IgD-negative memory B cell (primary cell): ENCODE results near the gene ETV5. TPM values are rescaled to one million over a fixed set of nuclear protein-coding genes. Genes with fewer than 3 reads are reported as not detected.

Experiments
- H3K27ac Mint-ChIP-seq, 3 donors: one replicate each; pipeline ENCODE4 v1.8.0; 2020 to 2022; ENCODE audit warnings: mild to moderate bottlenecking in 3 of 3, mixed read lengths in 3 of 3, moderate library complexity in 1 of 3
- H3K27me3 Mint-ChIP-seq: one replicate; pipeline ENCODE4 v1.8.0; 2021; ENCODE audit warnings: mixed read lengths
- H3K36me3 Mint-ChIP-seq: one replicate; pipeline ENCODE4 v1.8.0; 2020; ENCODE audit warnings: mild to moderate bottlenecking, mixed read lengths
- H3K4me1 Mint-ChIP-seq, 3 donors: one replicate each; pipeline ENCODE4 v1.8.0; 2020 to 2022; ENCODE audit warnings: mixed read lengths in 3 of 3, mild to moderate bottlenecking in 1 of 3
- H3K4me3 Mint-ChIP-seq, 4 donors: one replicate each; pipeline ENCODE4 v1.8.0; 2020 to 2022; ENCODE audit warnings: mild to moderate bottlenecking in 4 of 4, mixed read lengths in 4 of 4, moderate library complexity in 3 of 4
- H3K9me3 Mint-ChIP-seq, 3 donors: one replicate each; pipeline ENCODE4 v1.8.0; 2020 to 2021; ENCODE audit warnings: mixed read lengths in 3 of 3, mild to moderate bottlenecking in 1 of 3
- polyA plus RNA-seq: library from polyadenylated mRNA; unstranded; fragments of 300-500 nt; fragmentation: Illumina TruSeq; gene quantifications from one replicate; pipeline ENCODE4 v1.2.3, GENCODE V29; 2021

Gene ETV5
- polyA plus RNA-seq, 1 donor from 2014 or later: 0.36 TPM

GRCh38 chr3:186075489-186075888 is 33.4 kb downstream of the ETV5 start:
- H3K9me3 Mint-ChIP-seq: peaks cover 0 to 5% (median 4%) of the 10 kb centered on the region in 3 donors
- no peak overlapping the region for H3K27ac Mint-ChIP-seq
- peaks cover 2% of the 10 kb centered on the region for H3K27me3 Mint-ChIP-seq
- peaks cover 8% of the 10 kb centered on the region for H3K36me3 Mint-ChIP-seq
- H3K4me1 Mint-ChIP-seq: peaks cover 0 to 3% (median 0%) of the 10 kb centered on the region in 3 donors
- no peak overlapping the region for H3K4me3 Mint-ChIP-seq

GRCh38 chr3:186073641-186074040 is 35.2 kb downstream of the ETV5 start:
- H3K27me3 Mint-ChIP-seq: no peaks in the 10 kb centered on the region
- H3K4me1 Mint-ChIP-seq: peaks cover 0 to under 1% (median 0%) of the 10 kb centered on the region in 3 donors
- H3K27ac Mint-ChIP-seq: no peak overlapping the region
- peaks cover 0 to 5% (median 4%) of the 10 kb centered on the region in 3 donors for H3K9me3 Mint-ChIP-seq
- peaks cover 8% of the 10 kb centered on the region for H3K36me3 Mint-ChIP-seq
- H3K4me3 Mint-ChIP-seq: no peak overlapping the region

GRCh38 chr3:186070996-186071395 is 37.9 kb downstream of the ETV5 start:
- Mint-ChIP-seq H3K36me3 (peaks cover 8% of the 10 kb centered on the region), H3K27me3 (no peaks in the 10 kb centered on the region), H3K4me1 (peaks cover 6 to 7% (median 7%) of the 10 kb centered on the region in 3 donors), H3K4me3 (peak overlapping the region in 1 of 4 donors; percentile 18), H3K27ac (no peak overlapping the region), H3K9me3 (peaks cover 0 to 5% (median 4%) of the 10 kb centered on the region in 3 donors)

GRCh38 chr3:186070550-186070949 is 38.3 kb downstream of the ETV5 start:
- Mint-ChIP-seq H3K4me3 (no peak overlapping the region), H3K27me3 (no peaks in the 10 kb centered on the region), H3K9me3 (peaks cover 0 to 5% (median 3%) of the 10 kb centered on the region in 3 donors), H3K36me3 (peaks cover 8% of the 10 kb centered on the region), H3K4me1 (peaks cover 6 to 7% (median 7%) of the 10 kb centered on the region in 3 donors), H3K27ac (no peak overlapping the region)

GRCh38 chr3:186070133-186070532 is 38.8 kb downstream of the ETV5 start:
- Mint-ChIP-seq H3K27ac (no peak overlapping the region), H3K27me3 (no peaks in the 10 kb centered on the region), H3K4me3 (no peak overlapping the region), H3K36me3 (peaks cover 6% of the 10 kb centered on the region), H3K4me1 (peaks cover 6 to 7% (median 7%) of the 10 kb centered on the region in 3 donors), H3K9me3 (peaks cover 0 to 4% (median 1%) of the 10 kb centered on the region in 3 donors)

GRCh38 chr3:186069199-186069598 is 39.7 kb downstream of the ETV5 start:
- Mint-ChIP-seq H3K27ac (no peak overlapping the region), H3K27me3 (no peaks in the 10 kb centered on the region), H3K4me3 (no peak overlapping the region), H3K4me1 (peaks cover 6 to 8% (median 7%) of the 10 kb centered on the region in 3 donors), H3K9me3 (no peaks in the 10 kb centered on the region), H3K36me3 (peaks cover 5% of the 10 kb centered on the region)

GRCh38 chr3:186068243-186068552 is 40.7 kb downstream of the ETV5 start:
- Mint-ChIP-seq H3K4me1 (peaks cover 7 to 12% (median 8%) of the 10 kb centered on the region in 3 donors), H3K4me3 (peak overlapping the region in 2 of 4 donors; percentile 39 to 50), H3K9me3 (no peaks in the 10 kb centered on the region), H3K27ac (no peak overlapping the region), H3K27me3 (no peaks in the 10 kb centered on the region), H3K36me3 (peaks cover 3% of the 10 kb centered on the region)

- no peaks in the 10 kb centered on the region for H3K9me3 Mint-ChIP-seq
- H3K27me3 Mint-ChIP-seq: no peaks in the 10 kb centered on the region
- H3K36me3 Mint-ChIP-seq: peaks cover 3% of the 10 kb centered on the region
- peak overlapping the region; percentile 69 to 80 (median 74) for H3K4me3 Mint-ChIP-seq
- H3K27ac Mint-ChIP-seq: peak overlapping the region in 2 of 3 donors; percentile 25 to 36
- peaks cover 7 to 12% (median 8%) of the 10 kb centered on the region in 3 donors for H3K4me1 Mint-ChIP-seq
Observed at GRCh38 chr3:186067360-186068242, 41.3 kb downstream of the ETV5 start.

GRCh38 chr3:186060222-186060621 is 48.7 kb downstream of the ETV5 start:
- peaks cover 0 to 3% (median 0%) of the 10 kb centered on the region in 3 donors for H3K9me3 Mint-ChIP-seq
- H3K36me3 Mint-ChIP-seq: no peaks in the 10 kb centered on the region
- H3K4me1 Mint-ChIP-seq: peaks cover 0 to 5% (median 2%) of the 10 kb centered on the region in 3 donors
- no peak overlapping the region for H3K27ac Mint-ChIP-seq
- no peak overlapping the region for H3K4me3 Mint-ChIP-seq
- H3K27me3 Mint-ChIP-seq: peaks cover 4% of the 10 kb centered on the region

GRCh38 chr3:186059192-186059591 is 49.7 kb downstream of the ETV5 start:
- peaks cover 4% of the 10 kb centered on the region for H3K27me3 Mint-ChIP-seq
- H3K36me3 Mint-ChIP-seq: peaks cover 2% of the 10 kb centered on the region
- H3K9me3 Mint-ChIP-seq: peaks cover 0 to 3% (median 0%) of the 10 kb centered on the region in 3 donors
- H3K4me1 Mint-ChIP-seq: peaks cover 0 to 3% (median 3%) of the 10 kb centered on the region in 3 donors
- H3K27ac Mint-ChIP-seq: no peak overlapping the region
- no peak overlapping the region for H3K4me3 Mint-ChIP-seq

- no peak overlapping the region for H3K27ac Mint-ChIP-seq
- peaks cover 0 to 3% (median 0%) of the 10 kb centered on the region in 3 donors for H3K9me3 Mint-ChIP-seq
- H3K4me3 Mint-ChIP-seq: no peak overlapping the region
- peaks cover 0 to 2% (median 0%) of the 10 kb centered on the region in 3 donors for H3K4me1 Mint-ChIP-seq
- peaks cover 4% of the 10 kb centered on the region for H3K27me3 Mint-ChIP-seq
- peaks cover 2% of the 10 kb centered on the region for H3K36me3 Mint-ChIP-seq
Observed at GRCh38 chr3:186058225-186058624, 50.7 kb downstream of the ETV5 start.

- peaks cover 5% of the 10 kb centered on the region for H3K27me3 Mint-ChIP-seq
- H3K4me1 Mint-ChIP-seq: peaks cover 0 to 2% (median 0%) of the 10 kb centered on the region in 3 donors
Observed at GRCh38 chr3:186057594-186057993, 51.3 kb downstream of the ETV5 start.

GRCh38 chr3:186054792-186055352 is 54.0 kb downstream of the ETV5 start:
- Mint-ChIP-seq H3K27me3 (peaks cover 3% of the 10 kb centered on the region), H3K4me3 (no peak overlapping the region), H3K36me3 (peaks cover 2% of the 10 kb centered on the region), H3K4me1 (peaks cover 0 to 2% (median 0%) of the 10 kb centered on the region in 3 donors), H3K27ac (no peak overlapping the region), H3K9me3 (peaks cover 0 to 3% (median 0%) of the 10 kb centered on the region in 3 donors)

More at GRCh38 chr3:186057594-186057993, 51.3 kb downstream of the ETV5 start:
- no peak overlapping the region for H3K27ac Mint-ChIP-seq
- peaks cover 0 to 3% (median 0%) of the 10 kb centered on the region in 3 donors for H3K9me3 Mint-ChIP-seq
- peaks cover 2% of the 10 kb centered on the region for H3K36me3 Mint-ChIP-seq
- H3K4me3 Mint-ChIP-seq: no peak overlapping the region

- H3K27ac Mint-ChIP-seq: no peak overlapping the region
- peaks cover 0 to 2% (median 0%) of the 10 kb centered on the region in 3 donors for H3K4me1 Mint-ChIP-seq
- peaks cover 3% of the 10 kb centered on the region for H3K27me3 Mint-ChIP-seq
- peaks cover 4% of the 10 kb centered on the region for H3K36me3 Mint-ChIP-seq
- peaks cover 0 to 3% (median 0%) of the 10 kb centered on the region in 3 donors for H3K9me3 Mint-ChIP-seq
- H3K4me3 Mint-ChIP-seq: no peak overlapping the region
Observed at GRCh38 chr3:186053954-186054791, 54.7 kb downstream of the ETV5 start.
